H1 (cell line): ENCODE measurements around the gene ANK2. TPM values are rescaled to one million over a fixed set of nuclear protein-coding genes. Genes with fewer than 3 reads are reported as not detected.

Experiments used
- CTCF ChIA-PET: fragments of 300-600 bp; sonication (Branson Sonifier 250); formaldehyde crosslinking; loops from one replicate; lab custom pipeline; 2021; ENCODE audit not compliant: partially characterized antibody; lab: Charles Lee
- POLR2A ChIA-PET: fragments of 300-600 bp; sonication (Branson Sonifier 250); formaldehyde crosslinking; loops from one replicate; lab custom pipeline; 2021; ENCODE audit warnings: inconsistent platforms; ENCODE audit not compliant: partially characterized antibody; lab: Charles Lee
- DNase-seq, 2 experiments: peaks; one replicate each; pipeline versions ENCODE4 v3.0.0 to v3.0.0-alpha.2; 2010 to 2022; ENCODE audit warnings: low spot score in 2 of 2, low read depth in 1 of 2, mixed read lengths in 1 of 2
- FAIRE-seq: peaks from 2 replicates; lab custom pipeline; 2011; peaks lifted over from hg19 to GRCh38; lab: Jason Lieb, UNC
- H2AFZ ChIP-seq: 2 replicates; pipeline ENCODE4 v1.8.1; 2012; ENCODE audit warnings: low read length, inconsistent platforms
- H2AK5ac ChIP-seq: 2 replicates; pipeline ENCODE4 v1.6.1; 2013; ENCODE audit warnings: low read depth, low read length
- H2BK120ac ChIP-seq: replicated peaks from 2 replicates; pipeline ENCODE3; 2013; ENCODE audit warnings: low read depth, low read length, inconsistent platforms
- H2BK12ac ChIP-seq: 2 replicates; pipeline ENCODE4 v1.6.1; 2013; ENCODE audit warnings: low read depth, low read length
- H2BK15ac ChIP-seq: 2 replicates; pipeline ENCODE4 v1.6.1; 2013; ENCODE audit warnings: low read length
- H2BK20ac ChIP-seq: 2 replicates; pipeline ENCODE4 v1.6.1; 2013; ENCODE audit warnings: low read length
- H2BK5ac ChIP-seq: 2 replicates; pipeline ENCODE4 v1.6.1; 2013; ENCODE audit warnings: low read depth, low read length
- H3K14ac ChIP-seq: 2 replicates; pipeline ENCODE4 v1.6.1; 2013; ENCODE audit warnings: inconsistent platforms; ENCODE audit not compliant: insufficient read length
- H3K18ac ChIP-seq: 2 replicates; pipeline ENCODE4 v1.6.1; 2013; ENCODE audit warnings: low read length; ENCODE audit errors: extremely low read depth
- H3K23ac ChIP-seq: 2 replicates; pipeline ENCODE4 v1.6.1; 2013; ENCODE audit warnings: inconsistent platforms; ENCODE audit not compliant: insufficient read length
- H3K23me2 ChIP-seq: 2 replicates; pipeline ENCODE4 v1.6.1; 2013; ENCODE audit warnings: low read depth, low read length
- H3K27ac ChIP-seq: 2 replicates; pipeline ENCODE4 v1.6.1; 2011; ENCODE audit warnings: low read depth, low read length, inconsistent platforms
- H3K27me3 ChIP-seq, 4 experiments: replicated peaks in 1 of 4; 1 replicate in 1 of 4; 2 replicates in 3 of 4; pipeline versions ENCODE4 v1.6.1 to v1.8.1; 2011 to 2013; ENCODE audit warnings: low read length in 3 of 4, mild to moderate bottlenecking in 3 of 4, inconsistent platforms in 2 of 4, mixed read lengths in 2 of 4, moderate library complexity in 1 of 4; ENCODE audit not compliant: control insufficient read depth in 3 of 4, insufficient read depth in 3 of 4; ENCODE audit errors: extremely low read depth in 1 of 4
- H3K36me3 ChIP-seq, 4 experiments: 2 replicates each; pipeline versions ENCODE4 v1.6.1 to v1.8.1; 2011 to 2013; ENCODE audit warnings: mild to moderate bottlenecking in 4 of 4, low read length in 3 of 4, moderate library complexity in 2 of 4, control low read depth in 1 of 4, inconsistent platforms in 1 of 4; ENCODE audit not compliant: insufficient read depth in 4 of 4, control insufficient read depth in 2 of 4
- H3K4ac ChIP-seq: replicated peaks from 2 replicates; pipeline ENCODE3; 2013; ENCODE audit warnings: low read length, low read depth, mixed read lengths, inconsistent platforms; ENCODE audit not compliant: insufficient read length
- H3K4me1 ChIP-seq, 4 experiments: replicated peaks in 1 of 4; 1 replicate in 1 of 4; 2 replicates in 3 of 4; pipeline versions ENCODE4 v1.6.1 to v1.8.1; 2011 to 2013; ENCODE audit warnings: low read length in 3 of 4, inconsistent platforms in 2 of 4, mixed read lengths in 1 of 4; ENCODE audit not compliant: insufficient read depth in 4 of 4, control insufficient read depth in 3 of 4
- H3K4me2 ChIP-seq, 2 experiments: 2 replicates each; pipeline versions ENCODE4 v1.6.1 to v1.8.1; 2011 to 2013; ENCODE audit warnings: low read depth in 2 of 2, low read length in 2 of 2, control low read depth in 1 of 2, inconsistent platforms in 1 of 2, mild to moderate bottlenecking in 1 of 2; ENCODE audit not compliant: insufficient read depth in 1 of 2
- H3K4me3 ChIP-seq, 4 experiments: fragments of 200-600, 300-600 bp in 1 of 4; sonication (generic), shearing (Covaris generic), sonication (Bioruptor Twin) in 1 of 4; 2 replicates each; pipeline versions ENCODE4 v1.5.1 to v1.8.1; 2011 to 2016; ENCODE audit warnings: low read length in 4 of 4, low read depth in 3 of 4, control low read depth in 2 of 4, inconsistent platforms in 2 of 4, mild to moderate bottlenecking in 2 of 4, mixed read lengths in 1 of 4, moderate library complexity in 1 of 4; ENCODE audit not compliant: insufficient read depth in 2 of 4; ENCODE audit errors: extremely low read depth in 1 of 4
- H3K56ac ChIP-seq: replicated peaks from 2 replicates; pipeline ENCODE3; 2013; ENCODE audit warnings: low read depth, mild to moderate bottlenecking, mixed read lengths, low read length, inconsistent platforms; ENCODE audit not compliant: insufficient read length
- H3K79me1 ChIP-seq: 2 replicates; pipeline ENCODE4 v1.6.1; 2013; ENCODE audit warnings: low read depth, low read length, control low read depth
- H3K79me2 ChIP-seq, 2 experiments: 2 replicates each; pipeline versions ENCODE4 v1.6.1 to v1.8.1; 2012 to 2013; ENCODE audit warnings: low read length in 2 of 2, mild to moderate bottlenecking in 2 of 2, inconsistent platforms in 1 of 2; ENCODE audit not compliant: insufficient read depth in 2 of 2, control insufficient read depth in 1 of 2
- H3K9ac ChIP-seq, 4 experiments: replicated peaks in 1 of 4; 1 replicate in 1 of 4; 2 replicates in 3 of 4; pipeline versions ENCODE4 v1.6.1 to v1.8.1; 2011 to 2013; ENCODE audit warnings: low read depth in 3 of 4, low read length in 3 of 4, control low read depth in 2 of 4, mild to moderate bottlenecking in 2 of 4, moderate library complexity in 2 of 4, inconsistent platforms in 1 of 4; ENCODE audit errors: extremely low read depth in 1 of 4
- H3K9me3 ChIP-seq, 2 experiments: 2 replicates each; pipeline versions ENCODE4 v1.6.1 to v1.8.1; 2012 to 2013; ENCODE audit warnings: mild to moderate bottlenecking in 2 of 2, moderate library complexity in 2 of 2, control low read depth in 1 of 2, inconsistent platforms in 1 of 2, low read depth in 1 of 2, low read length in 1 of 2, mixed read lengths in 1 of 2; ENCODE audit not compliant: insufficient read depth in 2 of 2
- H4K20me1 ChIP-seq, 2 experiments: replicated peaks in 1 of 2; 2 replicates each; pipeline versions ENCODE3 to v1.8.1; 2011 to 2013; ENCODE audit warnings: inconsistent platforms in 2 of 2, low read length in 2 of 2, mild to moderate bottlenecking in 1 of 2; ENCODE audit not compliant: insufficient read depth in 2 of 2, control insufficient read depth in 1 of 2
- H4K5ac ChIP-seq: 2 replicates; pipeline ENCODE4 v1.6.1; 2013; ENCODE audit warnings: low read length, low read depth, mixed read lengths, inconsistent platforms; ENCODE audit not compliant: insufficient read length
- H4K8ac ChIP-seq: 2 replicates; pipeline ENCODE4 v1.8.0; 2013; ENCODE audit warnings: mild to moderate bottlenecking, moderate library complexity, low read length, inconsistent platforms; ENCODE audit not compliant: insufficient read depth; ENCODE audit errors: extremely low read depth
- H4K91ac ChIP-seq: replicated peaks from 2 replicates; pipeline ENCODE3; 2013; ENCODE audit warnings: low read length, mixed read lengths, inconsistent platforms; ENCODE audit not compliant: insufficient read length
- GTF2F1 ChIP-seq: IDR thresholded peaks from 2 replicates; pipeline ENCODE4 v1.6.1; 2012; ENCODE audit warnings: low read depth, low read length, improper control_type of control experiment, borderline replicate concordance
- JUND ChIP-seq: IDR thresholded peaks from 2 replicates; pipeline ENCODE4 v1.6.1; 2011; ENCODE audit warnings: mild to moderate bottlenecking, improper control_type of control experiment, low read length
- NRF1 ChIP-seq: IDR thresholded peaks from 2 replicates; pipeline ENCODE4 v1.6.1; 2011; ENCODE audit warnings: mild to moderate bottlenecking, low read depth, low read length, improper control_type of control experiment
- RAD21 ChIP-seq, 2 experiments: IDR thresholded peaks in 1 of 2; conservative IDR thresholded peaks in 1 of 2; 2 replicates each; pipeline ENCODE4 v1.6.1; 2011; ENCODE audit warnings: low read depth in 2 of 2, low read length in 2 of 2, improper control_type of control experiment in 1 of 2, inconsistent platforms in 1 of 2, mild to moderate bottlenecking in 1 of 2, moderate library complexity in 1 of 2
- RNF2 ChIP-seq: fragments of 200-900, 300-1000 bp; sonication (generic); IDR thresholded peaks from 2 replicates; pipeline ENCODE4 v1.7.1; 2016; ENCODE audit warnings: borderline replicate concordance, low read depth, mild to moderate bottlenecking, antibody characterized with exemption, low read length; ENCODE audit not compliant: poor library complexity, severe bottlenecking; ENCODE audit errors: missing control alignments
- WGBS, 2 experiments: shearing (Covaris generic) in 1 of 2; methylation state at CpG; one replicate each; pipeline versions ENCODE4 v1.1.6 to v1.1.7; 2013 to 2015; ENCODE audit warnings: low lambda C conversion rate in 2 of 2, mixed read lengths in 2 of 2, inconsistent platforms in 1 of 2, low coverage in 1 of 2, missing lambda C conversion rate in 1 of 2; ENCODE audit not compliant: insufficient replicate concordance in 2 of 2, insufficient coverage in 1 of 2, insufficient read length in 1 of 2; ENCODE audit errors: extremely low coverage in 1 of 2, missing lambda C conversion rate in 1 of 2; 5-methylcytosine and 5-hydroxymethylcytosine counted together
- polyA plus RNA-seq, 7 experiments: library from polyadenylated mRNA; depleted of rRNA in 3 of 7; stranded (reverse) in 5 of 7; unstranded in 2 of 7; fragments of >200 nt in 5 of 7; fragments of 200-250 nt in 2 of 7; gene quantifications; 1 replicate in 5 of 7; 2 replicates in 1 of 7; 4 replicates in 1 of 7; pipeline versions ENCODE4 v1.2.1 to v1.2.3, GENCODE V29; 2011 to 2013; ENCODE audit warnings: missing spikeins in 2 of 7, mixed read lengths in 2 of 7
- total RNA-seq: library from RNA; stranded (reverse); fragmentation: NEBNext Ultra II Directional; extraction: Animal tissue kit (Norgen Biotek cat#: 25700); gene quantifications from 2 replicates; pipeline ENCODE4 v1.2.1, GENCODE V29; 2021
- TF ChIP-seq, protein P1 (sequence below): IDR thresholded peaks from 2 replicates; pipeline ENCODE4 v1.6.1; 2011; ENCODE audit warnings: low read depth, mild to moderate bottlenecking, low read length; ENCODE audit not compliant: insufficient read depth
- TF ChIP-seq, protein P2 (sequence below): IDR thresholded peaks from 2 replicates; pipeline ENCODE4 v1.6.1; 2012; ENCODE audit warnings: inconsistent platforms

The ANK2 gene
- total and polyA plus RNA-seq, 2 of the 8 experiments (the other 6 are each of a cell fraction or from before 2014, with no cell fraction given) = 14.2 to 35.1 TPM

DNA sequence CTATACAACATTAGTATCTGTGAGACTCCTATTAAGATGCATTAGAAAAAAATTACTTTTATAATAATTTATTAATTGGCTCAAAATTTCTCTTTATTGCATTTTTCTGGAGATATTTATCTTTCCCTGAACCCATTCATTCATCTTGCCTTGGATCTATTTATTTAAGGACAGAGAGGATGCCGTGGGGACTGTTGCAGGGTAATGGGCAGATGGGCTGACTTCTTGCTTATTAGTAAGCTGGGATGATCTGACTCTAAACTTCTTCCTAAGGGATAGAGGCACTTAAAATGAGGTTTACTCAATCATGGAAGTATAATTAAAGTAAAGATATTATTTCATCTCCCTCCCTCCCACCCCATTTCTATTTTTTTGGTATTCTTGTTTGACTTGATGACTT is 18.2 kb upstream of the ANK2 start:
- Histone ChIP-seq H2BK15ac (no peak overlapping the region), H3K56ac (no peak overlapping the region), H4K20me1 (no peaks in the 10 kb centered on the region), H4K91ac (no peak overlapping the region), H3K4me2 (no peak overlapping the region), H3K23me2 (no peaks in the 10 kb centered on the region), H3K18ac (no peak overlapping the region), H3K4ac (no peak overlapping the region), H2AFZ (no peak overlapping the region), H3K79me2 (no peaks in the 10 kb centered on the region), H3K4me1 (peaks cover 0 to 13% (median 4%) of the 10 kb centered on the region in 4 experiments; a peak in 4 of 7 replicates), H2BK12ac (no peak overlapping the region), H3K14ac (no peak overlapping the region), H3K23ac (no peak overlapping the region), H2BK20ac (no peak overlapping the region), H3K27ac (no peak overlapping the region), H2BK120ac (no peak overlapping the region), H3K9me3 (no peaks in the 10 kb centered on the region), H3K27me3 (no peaks in the 10 kb centered on the region), H2BK5ac (no peak overlapping the region), H2AK5ac (no peak overlapping the region), H3K4me3 (no peak overlapping the region), H3K9ac (no peak overlapping the region), H3K79me1 (no peaks in the 10 kb centered on the region), H3K36me3 (no peaks in the 10 kb centered on the region), H4K8ac (no peak overlapping the region), H4K5ac (no peak overlapping the region)
- ChIA-PET CTCF (interaction anchor here (1.7 to 2.3 kb wide), 3 partner anchors 11 to 24 kb away, joined by 6 to 9 read pairs (median 9); no protein-coding TSS in a partner anchor), POLR2A (interaction anchor here (0.6 to 1.2 kb wide), 2 partner anchors 18 to 432 kb away, joined by 3 to 4 read pairs; partner anchors contain the start of gene ANK2)
- no peak for DNase-seq
- no peak for TF ChIP-seq JUND
- TF ChIP-seq, protein P1, sequence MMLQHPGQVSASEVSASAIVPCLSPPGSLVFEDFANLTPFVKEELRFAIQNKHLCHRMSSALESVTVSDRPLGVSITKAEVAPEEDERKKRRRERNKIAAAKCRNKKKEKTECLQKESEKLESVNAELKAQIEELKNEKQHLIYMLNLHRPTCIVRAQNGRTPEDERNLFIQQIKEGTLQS = no peak
- no peak for TF ChIP-seq NRF1
- TF ChIP-seq RAD21 (IDR thresholded peaks at IDR 0.05 in 1 of 2, conservative IDR thresholded peaks at IDR 0.05 in 1 of 2; ENCODE audit: low read depth in 2 of 2, low read length in 2 of 2) = no peak
- no peak for TF ChIP-seq RNF2
- no peak for TF ChIP-seq GTF2F1
- TF ChIP-seq, protein P2, sequence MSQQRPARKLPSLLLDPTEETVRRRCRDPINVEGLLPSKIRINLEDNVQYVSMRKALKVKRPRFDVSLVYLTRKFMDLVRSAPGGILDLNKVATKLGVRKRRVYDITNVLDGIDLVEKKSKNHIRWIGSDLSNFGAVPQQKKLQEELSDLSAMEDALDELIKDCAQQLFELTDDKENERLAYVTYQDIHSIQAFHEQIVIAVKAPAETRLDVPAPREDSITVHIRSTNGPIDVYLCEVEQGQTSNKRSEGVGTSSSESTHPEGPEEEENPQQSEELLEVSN = no peak
- FAIRE-seq = no peak
- whole genome bisulfite sequencing, 2 experiments = 73% methylated on average over 1 of the region's 1 CpG; no CpG with 5 or more reads in 1 of the 2 experiments
